Spleen (tissue), 7 donors: ENCODE data around the gene KHDC4.

Source experiments
- POLR2A ChIP-seq, 3 donors: fragments of 450-650 bp; IDR thresholded peaks; one replicate each; pipeline ENCODE4 v1.5.1; 2017; ENCODE audit warnings: antibody characterized with exemption in 3 of 3, mild to moderate bottlenecking in 1 of 3
- TF ChIP-seq, protein P1 (sequence below), 11 experiments: fragments of 200-600 bp in 7 of 11; fragments of 450-650 bp in 4 of 11; sonication (generic) in 4 of 11; IDR thresholded peaks in 8 of 11; conservative IDR thresholded peaks in 3 of 11; 1 replicate in 7 of 11; 2 replicates in 4 of 11; pipeline versions ENCODE4 v1.4.0 to v1.8.0; 2016 to 2021; ENCODE audit warnings: antibody characterized with exemption in 11 of 11, inconsistent platforms in 4 of 11, mild to moderate bottlenecking in 1 of 11
- donor health status: DM: no; HTN: no; CAD: no; lungs with moderate emphysema.
- donor health status: DM: no; HTN: no; CAD: no.
- donor health status: DM: no; HTN: no; CAD: no.

DNA sequence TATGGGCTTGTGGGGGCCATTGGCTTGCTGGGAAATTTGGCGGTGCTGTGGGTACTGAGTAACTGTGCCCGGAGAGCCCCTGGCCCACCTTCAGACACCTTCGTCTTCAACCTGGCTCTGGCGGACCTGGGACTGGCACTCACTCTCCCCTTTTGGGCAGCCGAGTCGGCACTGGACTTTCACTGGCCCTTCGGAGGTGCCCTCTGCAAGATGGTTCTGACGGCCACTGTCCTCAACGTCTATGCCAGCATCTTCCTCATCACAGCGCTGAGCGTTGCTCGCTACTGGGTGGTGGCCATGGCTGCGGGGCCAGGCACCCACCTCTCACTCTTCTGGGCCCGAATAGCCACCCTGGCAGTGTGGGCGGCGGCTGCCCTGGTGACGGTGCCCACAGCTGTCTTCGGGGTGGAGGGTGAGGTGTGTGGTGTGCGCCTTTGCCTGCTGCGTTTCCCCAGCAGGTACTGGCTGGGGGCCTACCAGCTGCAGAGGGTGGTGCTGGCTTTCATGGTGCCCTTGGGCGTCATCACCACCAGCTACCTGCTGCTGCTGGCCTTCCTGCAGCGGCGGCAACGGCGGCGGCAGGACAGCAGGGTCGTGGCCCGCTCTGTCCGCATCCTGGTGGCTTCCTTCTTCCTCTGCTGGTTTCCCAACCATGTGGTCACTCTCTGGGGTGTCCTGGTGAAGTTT, 7.8 kb upstream of the KHDC4 start:
- TF ChIP-seq, protein P1, sequence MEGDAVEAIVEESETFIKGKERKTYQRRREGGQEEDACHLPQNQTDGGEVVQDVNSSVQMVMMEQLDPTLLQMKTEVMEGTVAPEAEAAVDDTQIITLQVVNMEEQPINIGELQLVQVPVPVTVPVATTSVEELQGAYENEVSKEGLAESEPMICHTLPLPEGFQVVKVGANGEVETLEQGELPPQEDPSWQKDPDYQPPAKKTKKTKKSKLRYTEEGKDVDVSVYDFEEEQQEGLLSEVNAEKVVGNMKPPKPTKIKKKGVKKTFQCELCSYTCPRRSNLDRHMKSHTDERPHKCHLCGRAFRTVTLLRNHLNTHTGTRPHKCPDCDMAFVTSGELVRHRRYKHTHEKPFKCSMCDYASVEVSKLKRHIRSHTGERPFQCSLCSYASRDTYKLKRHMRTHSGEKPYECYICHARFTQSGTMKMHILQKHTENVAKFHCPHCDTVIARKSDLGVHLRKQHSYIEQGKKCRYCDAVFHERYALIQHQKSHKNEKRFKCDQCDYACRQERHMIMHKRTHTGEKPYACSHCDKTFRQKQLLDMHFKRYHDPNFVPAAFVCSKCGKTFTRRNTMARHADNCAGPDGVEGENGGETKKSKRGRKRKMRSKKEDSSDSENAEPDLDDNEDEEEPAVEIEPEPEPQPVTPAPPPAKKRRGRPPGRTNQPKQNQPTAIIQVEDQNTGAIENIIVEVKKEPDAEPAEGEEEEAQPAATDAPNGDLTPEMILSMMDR (IDR thresholded peaks at IDR 0.05 in 8 of 11, conservative IDR thresholded peaks at IDR 0.05 in 3 of 11): no peak
- no peak for TF ChIP-seq POLR2A (IDR thresholded peaks at IDR 0.05)
